Kidney (tissue), 14 donors: Measurements from ENCODE around the gene MCU. TPM values are rescaled to one million over a fixed set of nuclear protein-coding genes. Genes with fewer than 3 reads are reported as not detected.
A peak's percentile ranks its signal among the peaks of the same experiment; 100 is the strongest.

ENCODE experiments used
- DNase-seq, 5 donors: peaks; one replicate each; pipeline ENCODE4 v3.0.0-alpha.2; 2013 to 2020
- FAIRE-seq: peaks from 2 replicates; lab custom pipeline; 2012; peaks lifted over from hg19 to GRCh38; lab: Jason Lieb, UNC
- H3K27ac ChIP-seq, 2 donors: one replicate each; pipeline ENCODE4 v1.7.0; 2013; ENCODE audit warnings: low read depth in 2 of 2, low read length in 2 of 2, inconsistent platforms in 1 of 2
- H3K27me3 ChIP-seq: one replicate; pipeline ENCODE4 v1.7.1; 2013; ENCODE audit warnings: low read length, inconsistent platforms; ENCODE audit not compliant: control insufficient read depth, insufficient read depth
- H3K36me3 ChIP-seq, 3 donors: one replicate each; pipeline versions ENCODE4 v1.7.0 to v1.7.1; 2013; ENCODE audit warnings: low read length in 3 of 3, control low read depth in 1 of 3, inconsistent platforms in 1 of 3; ENCODE audit not compliant: insufficient read depth in 3 of 3, control insufficient read depth in 2 of 3
- H3K4me1 ChIP-seq, 3 donors: one replicate each; pipeline versions ENCODE4 v1.7.0 to v1.7.1; 2013; ENCODE audit warnings: low read length in 3 of 3, inconsistent platforms in 1 of 3, low read depth in 1 of 3; ENCODE audit not compliant: control insufficient read depth in 2 of 3, insufficient read depth in 2 of 3
- H3K4me3 ChIP-seq, 3 donors: one replicate each; pipeline versions ENCODE4 v1.7.0 to v1.8.1; 2013; ENCODE audit warnings: low read length in 3 of 3, control low read depth in 1 of 3, inconsistent platforms in 1 of 3
- H3K9ac ChIP-seq, 3 donors: one replicate each; pipeline versions ENCODE4 v1.7.0 to v1.7.1; 2013; ENCODE audit warnings: low read length in 3 of 3, control low read depth in 1 of 3, inconsistent platforms in 1 of 3
- H3K9me3 ChIP-seq, 3 donors: one replicate each; pipeline versions ENCODE4 v1.7.0 to v1.7.1; 2013; ENCODE audit warnings: low read length in 3 of 3, control low read depth in 1 of 3, inconsistent platforms in 1 of 3; ENCODE audit not compliant: control insufficient read depth in 2 of 3, insufficient read depth in 1 of 3
- intact Hi-C: fragments of 100-400 bp; cut with DNase I; formaldehyde crosslinking; loops from one replicate; pipeline ENCODE4 v1.11.1; 2022
- polyA plus RNA-seq: library from polyadenylated mRNA; stranded (reverse); fragments of 350-450 nt; fragmentation: Illumina TruSeq; extraction: RNeasy Lipid Tissue Mini Kit (QIAGEN cat#74804); gene quantifications from one replicate; pipeline ENCODE4 v1.2.3, GENCODE V29; 2014; ENCODE audit warnings: low read depth, low replicate concordance; ENCODE audit not compliant: insufficient read depth
- total RNA-seq: library from RNA; stranded (reverse); fragmentation: NEBNext Ultra II Directional; extraction: Animal tissue kit (Norgen Biotek cat#: 25700); gene quantifications from one replicate; pipeline ENCODE4 v1.2.1, GENCODE V29; 2021
- TF ChIP-seq, protein P1 (sequence below): IDR thresholded peaks from 3 replicates; pipeline ENCODE4 v1.5.1; 2012; ENCODE audit warnings: mild to moderate bottlenecking, moderate library complexity, borderline replicate concordance; ENCODE audit not compliant: insufficient read depth; ENCODE audit errors: extremely low read depth
- donor health status: control.
- donor health status: control.
- donor health status: control.
- donor health status: control.
- donor health status: control.
- donor health status: DM: yes; HTN: yes; CAD: no.
- donor health status: Normal renal cell carcinoma (clear cell type).

Gene MCU
- total and polyA plus RNA-seq, 2 donors from 2014 or later, result 18.6 to 37.6 TPM

GRCh38 chr10:72691470-72691862 is 477 bp upstream of the MCU start:
- peak overlapping the region in 1 of 2 donors; percentile 90 for H3K27ac ChIP-seq
- H3K9me3 ChIP-seq, result no peaks in the 10 kb centered on the region
- peaks cover 0 to 13% (median 2%) of the 10 kb centered on the region in 3 donors for H3K4me1 ChIP-seq
- no peaks in the 10 kb centered on the region for H3K36me3 ChIP-seq
- peak overlapping the region in 2 of 3 donors; percentile 67 to 85 for H3K9ac ChIP-seq
- DNase-seq, result no peak
- intact Hi-C loops, result loop anchor here (10.0 kb wide), 1 partner anchor 133 kb away; no protein-coding TSS in a partner anchor
- no peaks in the 10 kb centered on the region for H3K27me3 ChIP-seq
- TF ChIP-seq, protein P1, sequence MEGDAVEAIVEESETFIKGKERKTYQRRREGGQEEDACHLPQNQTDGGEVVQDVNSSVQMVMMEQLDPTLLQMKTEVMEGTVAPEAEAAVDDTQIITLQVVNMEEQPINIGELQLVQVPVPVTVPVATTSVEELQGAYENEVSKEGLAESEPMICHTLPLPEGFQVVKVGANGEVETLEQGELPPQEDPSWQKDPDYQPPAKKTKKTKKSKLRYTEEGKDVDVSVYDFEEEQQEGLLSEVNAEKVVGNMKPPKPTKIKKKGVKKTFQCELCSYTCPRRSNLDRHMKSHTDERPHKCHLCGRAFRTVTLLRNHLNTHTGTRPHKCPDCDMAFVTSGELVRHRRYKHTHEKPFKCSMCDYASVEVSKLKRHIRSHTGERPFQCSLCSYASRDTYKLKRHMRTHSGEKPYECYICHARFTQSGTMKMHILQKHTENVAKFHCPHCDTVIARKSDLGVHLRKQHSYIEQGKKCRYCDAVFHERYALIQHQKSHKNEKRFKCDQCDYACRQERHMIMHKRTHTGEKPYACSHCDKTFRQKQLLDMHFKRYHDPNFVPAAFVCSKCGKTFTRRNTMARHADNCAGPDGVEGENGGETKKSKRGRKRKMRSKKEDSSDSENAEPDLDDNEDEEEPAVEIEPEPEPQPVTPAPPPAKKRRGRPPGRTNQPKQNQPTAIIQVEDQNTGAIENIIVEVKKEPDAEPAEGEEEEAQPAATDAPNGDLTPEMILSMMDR, result no peak
- H3K4me3 ChIP-seq, result peak overlapping the region; percentile 73 to 82 (median 79)
- FAIRE-seq, result no peak

GRCh38 chr10:72692744-72692993 is 726 bp downstream of the MCU start:
- no peak for FAIRE-seq
- DNase-seq, result peak in 2 of 5 donors; percentile 18 to 65
- H3K9me3 ChIP-seq, result no peaks in the 10 kb centered on the region
- peak overlapping the region; percentile 64 to 86 (median 70) for H3K9ac ChIP-seq
- TF ChIP-seq, protein P1, result no peak
- peaks cover 0 to 13% (median 2%) of the 10 kb centered on the region in 3 donors for H3K4me1 ChIP-seq
- no peaks in the 10 kb centered on the region for H3K36me3 ChIP-seq
- no peaks in the 10 kb centered on the region for H3K27me3 ChIP-seq
- intact Hi-C loops, result loop anchor here (10.0 kb wide), 1 partner anchor 132 kb away; no protein-coding TSS in a partner anchor
- peak overlapping the region; percentile 53 to 90 for H3K27ac ChIP-seq
- peak overlapping the region; percentile 77 to 83 (median 80) for H3K4me3 ChIP-seq

DNA sequence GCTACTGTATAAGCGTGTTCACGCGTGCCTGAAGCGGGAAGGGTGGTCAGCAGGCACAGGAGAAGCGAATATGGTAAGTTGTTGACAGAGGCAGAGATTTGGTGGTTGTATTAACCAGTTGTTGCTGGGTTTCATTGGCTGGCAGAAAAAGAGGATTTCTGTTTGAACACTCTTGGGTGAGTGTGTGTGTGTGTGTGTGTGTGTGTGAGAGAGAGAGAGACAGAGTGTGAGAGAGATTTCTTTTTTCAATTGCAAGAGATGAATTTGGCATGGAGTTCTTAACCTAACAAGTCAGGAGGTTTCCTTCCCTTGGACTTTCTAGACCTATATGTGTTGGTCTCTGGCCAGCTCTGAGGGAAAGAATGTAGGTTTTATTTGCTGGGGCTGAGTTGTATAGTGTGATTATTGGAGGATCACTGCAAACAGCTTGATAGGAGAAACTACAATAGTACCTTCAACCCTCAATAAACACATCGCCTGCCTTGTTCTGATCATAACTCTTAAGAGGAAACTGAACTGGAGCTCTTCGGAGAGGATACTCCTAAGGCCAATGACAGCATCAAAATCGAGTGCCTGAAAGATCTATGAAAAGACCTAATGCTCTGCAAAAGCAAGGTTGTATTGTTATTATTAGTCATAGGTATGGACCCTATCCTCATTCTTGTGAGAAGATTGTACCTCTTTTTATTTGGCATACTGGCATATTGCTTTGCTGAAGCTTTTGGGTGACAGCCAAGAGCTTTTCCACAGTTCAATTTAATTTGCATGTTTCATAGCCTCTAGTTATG is 1.2 kb downstream of the MCU start:
- Histone ChIP-seq H3K27ac (peak overlapping the region in 1 of 2 donors; percentile 90), H3K4me3 (peak overlapping the region; percentile 77 to 83 (median 80)), H3K9ac (peak overlapping the region; percentile 64 to 86 (median 70)), H3K4me1 (peaks cover 0 to 13% (median 2%) of the 10 kb centered on the region in 3 donors), H3K27me3 (no peaks in the 10 kb centered on the region), H3K9me3 (no peaks in the 10 kb centered on the region), H3K36me3 (no peaks in the 10 kb centered on the region)
- FAIRE-seq (no peak), DNase-seq (peak in 2 of 5 donors; percentile 31 to 51)
- intact Hi-C loops, result loop anchor here (10.0 kb wide), 1 partner anchor 132 kb away; no protein-coding TSS in a partner anchor
- TF ChIP-seq, protein P1, result no peak
